ENCODE measurements around the gene PCDHGA7.

DNA sequence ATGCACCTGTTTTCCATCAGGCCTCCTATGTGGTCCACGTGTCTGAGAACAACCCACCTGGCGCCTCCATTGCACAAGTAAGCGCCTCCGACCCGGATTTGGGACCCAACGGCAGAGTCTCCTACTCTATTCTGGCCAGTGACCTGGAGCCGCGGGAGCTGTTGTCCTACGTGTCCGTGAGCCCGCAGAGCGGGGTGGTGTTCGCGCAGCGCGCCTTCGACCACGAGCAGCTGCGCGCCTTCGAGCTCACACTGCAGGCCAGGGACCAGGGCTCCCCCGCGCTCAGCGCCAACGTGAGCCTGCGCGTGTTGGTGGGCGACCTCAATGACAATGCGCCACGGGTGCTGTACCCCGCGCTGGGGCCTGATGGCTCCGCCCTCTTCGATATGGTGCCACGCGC, 31.0 kb upstream of the PCDHGA7 start:
- TF ChIP-seq, protein P1, sequence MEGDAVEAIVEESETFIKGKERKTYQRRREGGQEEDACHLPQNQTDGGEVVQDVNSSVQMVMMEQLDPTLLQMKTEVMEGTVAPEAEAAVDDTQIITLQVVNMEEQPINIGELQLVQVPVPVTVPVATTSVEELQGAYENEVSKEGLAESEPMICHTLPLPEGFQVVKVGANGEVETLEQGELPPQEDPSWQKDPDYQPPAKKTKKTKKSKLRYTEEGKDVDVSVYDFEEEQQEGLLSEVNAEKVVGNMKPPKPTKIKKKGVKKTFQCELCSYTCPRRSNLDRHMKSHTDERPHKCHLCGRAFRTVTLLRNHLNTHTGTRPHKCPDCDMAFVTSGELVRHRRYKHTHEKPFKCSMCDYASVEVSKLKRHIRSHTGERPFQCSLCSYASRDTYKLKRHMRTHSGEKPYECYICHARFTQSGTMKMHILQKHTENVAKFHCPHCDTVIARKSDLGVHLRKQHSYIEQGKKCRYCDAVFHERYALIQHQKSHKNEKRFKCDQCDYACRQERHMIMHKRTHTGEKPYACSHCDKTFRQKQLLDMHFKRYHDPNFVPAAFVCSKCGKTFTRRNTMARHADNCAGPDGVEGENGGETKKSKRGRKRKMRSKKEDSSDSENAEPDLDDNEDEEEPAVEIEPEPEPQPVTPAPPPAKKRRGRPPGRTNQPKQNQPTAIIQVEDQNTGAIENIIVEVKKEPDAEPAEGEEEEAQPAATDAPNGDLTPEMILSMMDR (IDR thresholded peaks at IDR 0.05), result no peak
- TF ChIP-seq POLR2A (IDR thresholded peaks at IDR 0.05), result no peak

Measured in heart left ventricle (tissue), 13 donors.